Measurements from ENCODE around the gene TP73. TPM values are rescaled to one million over a fixed set of nuclear protein-coding genes. Genes with fewer than 3 reads are reported as not detected.

TP73 gene
- polyA plus RNA-seq, 1 donor from 2014 or later: not detected

DNA sequence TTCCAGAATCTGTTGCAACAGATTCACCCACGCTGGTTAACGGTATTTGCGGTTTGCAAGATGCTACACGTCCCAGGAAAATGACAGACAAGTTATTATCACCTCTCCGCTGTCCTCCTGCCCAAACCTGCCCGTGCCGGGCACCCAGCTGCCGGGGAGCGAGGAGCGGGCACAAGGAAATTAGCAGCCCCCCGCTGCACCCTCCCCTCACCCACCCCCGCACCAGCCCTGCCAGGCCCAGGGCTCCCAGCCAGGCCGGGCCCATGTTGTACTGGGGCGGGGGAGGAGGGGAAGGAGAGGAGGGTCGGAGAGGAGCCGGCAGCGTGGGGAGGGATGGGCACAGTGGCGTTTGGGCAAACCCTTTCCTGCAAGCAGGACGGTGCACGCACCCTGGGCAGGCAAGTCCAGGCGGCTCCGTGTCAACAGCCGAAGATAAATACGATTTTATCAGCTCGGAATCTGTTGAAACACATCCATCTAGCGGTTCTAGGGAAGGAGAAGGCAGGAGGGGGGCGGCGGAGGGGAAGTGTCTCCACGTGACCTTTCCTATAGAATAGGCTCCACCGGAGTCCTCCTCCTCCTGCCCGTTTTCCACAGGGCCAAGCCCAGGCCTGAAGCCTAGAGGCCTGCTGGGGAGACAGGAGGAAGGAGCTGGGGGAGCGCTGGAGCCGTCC, 64.9 kb downstream of the TP73 start:
- H3K9me3 ChIP-seq (ENCODE audit: low read length): no peaks in the 10 kb centered on the region
- H3K4me2 ChIP-seq (ENCODE audit: low read length): no peak overlapping the region
- no peaks in the 10 kb centered on the region for H3F3A ChIP-seq (ENCODE audit: insufficient read depth, low read length, poor library complexity, severe bottlenecking)
- no peak overlapping the region for H3K27ac ChIP-seq (ENCODE audit: low read length)
- no peaks in the 10 kb centered on the region for H4K20me1 ChIP-seq (ENCODE audit: insufficient read depth)
- no peak overlapping the region for H2AFZ ChIP-seq (ENCODE audit: low read depth, low read length)
- TF ChIP-seq, protein P1, sequence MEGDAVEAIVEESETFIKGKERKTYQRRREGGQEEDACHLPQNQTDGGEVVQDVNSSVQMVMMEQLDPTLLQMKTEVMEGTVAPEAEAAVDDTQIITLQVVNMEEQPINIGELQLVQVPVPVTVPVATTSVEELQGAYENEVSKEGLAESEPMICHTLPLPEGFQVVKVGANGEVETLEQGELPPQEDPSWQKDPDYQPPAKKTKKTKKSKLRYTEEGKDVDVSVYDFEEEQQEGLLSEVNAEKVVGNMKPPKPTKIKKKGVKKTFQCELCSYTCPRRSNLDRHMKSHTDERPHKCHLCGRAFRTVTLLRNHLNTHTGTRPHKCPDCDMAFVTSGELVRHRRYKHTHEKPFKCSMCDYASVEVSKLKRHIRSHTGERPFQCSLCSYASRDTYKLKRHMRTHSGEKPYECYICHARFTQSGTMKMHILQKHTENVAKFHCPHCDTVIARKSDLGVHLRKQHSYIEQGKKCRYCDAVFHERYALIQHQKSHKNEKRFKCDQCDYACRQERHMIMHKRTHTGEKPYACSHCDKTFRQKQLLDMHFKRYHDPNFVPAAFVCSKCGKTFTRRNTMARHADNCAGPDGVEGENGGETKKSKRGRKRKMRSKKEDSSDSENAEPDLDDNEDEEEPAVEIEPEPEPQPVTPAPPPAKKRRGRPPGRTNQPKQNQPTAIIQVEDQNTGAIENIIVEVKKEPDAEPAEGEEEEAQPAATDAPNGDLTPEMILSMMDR (IDR thresholded peaks at IDR 0.05; ENCODE audit: poor library complexity, severe bottlenecking): no peak
- TF ChIP-seq TAF1 (IDR thresholded peaks at IDR 0.05; ENCODE audit: low read depth) (no peak), EP300 (conservative IDR thresholded peaks at IDR 0.05; ENCODE audit: poor library complexity, severe bottlenecking) (no peak), SMC3 (conservative IDR thresholded peaks at IDR 0.05; ENCODE audit: poor library complexity) (no peak), POLR2AphosphoS5 (IDR thresholded peaks at IDR 0.05) (no peak)
- no peak overlapping the region for H3K9ac ChIP-seq (ENCODE audit: low read length)
- H3K27me3 ChIP-seq (ENCODE audit: insufficient read depth, low read depth, low read length): no peaks in the 10 kb centered on the region
- no peaks in the 10 kb centered on the region for H3K9me2 ChIP-seq (ENCODE audit: insufficient read depth, low read length)
- H3K79me2 ChIP-seq (replicated peaks; ENCODE audit: insufficient read depth, low read length): no peaks in the 10 kb centered on the region
- H3K36me3 ChIP-seq (ENCODE audit: insufficient read depth, low read length): no peaks in the 10 kb centered on the region
- H3K4me3 ChIP-seq (ENCODE audit: low read length): no peak overlapping the region

DNA sequence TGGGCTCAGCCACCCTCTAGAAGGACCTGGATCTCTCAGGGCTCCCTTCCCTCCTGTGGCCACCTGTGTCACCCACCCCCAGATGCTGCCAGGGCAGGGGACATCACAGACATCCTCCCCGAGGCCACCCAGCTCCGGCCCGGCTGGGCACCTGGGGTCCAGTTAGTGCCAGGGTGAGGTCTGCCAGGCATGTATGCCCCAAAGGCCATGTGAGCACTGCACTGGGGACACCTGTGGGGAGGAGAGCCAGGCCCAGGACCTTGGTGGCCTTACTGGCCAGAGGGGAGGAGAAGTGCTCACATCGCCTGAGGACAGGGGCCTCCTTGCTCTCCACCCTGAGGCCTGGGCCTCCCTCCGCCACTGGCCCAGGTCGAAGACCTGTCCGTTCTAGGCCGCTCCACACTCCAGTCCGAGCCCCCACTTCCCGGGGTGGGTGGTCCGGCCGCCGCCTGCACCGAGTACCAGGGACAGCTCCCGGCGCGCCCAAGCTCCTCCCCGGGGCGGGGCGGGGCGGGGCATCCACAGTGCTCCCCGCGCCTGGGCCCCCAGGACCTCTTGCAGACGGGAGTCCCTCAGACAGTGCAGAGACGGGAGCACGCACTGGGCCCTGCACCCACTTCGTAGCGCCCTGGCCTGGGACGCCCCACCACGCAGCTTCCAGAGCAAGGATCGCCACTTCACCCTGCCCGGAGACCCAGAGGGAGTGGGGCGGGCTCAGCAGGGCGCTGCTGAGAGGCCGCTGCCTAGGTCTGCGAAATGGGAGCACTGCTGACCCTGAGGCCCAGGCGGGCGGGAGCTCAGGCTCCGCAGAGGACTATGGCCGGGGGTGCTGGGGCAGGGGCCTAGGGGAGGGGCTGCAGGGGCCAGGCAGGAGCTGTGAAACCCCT, 65.6 kb downstream of the TP73 start:
- Histone ChIP-seq H3K79me2 (replicated peaks; ENCODE audit: insufficient read depth, low read length) (no peaks in the 10 kb centered on the region), H3K36me3 (ENCODE audit: insufficient read depth, low read length) (no peaks in the 10 kb centered on the region), H3K4me2 (ENCODE audit: low read length) (no peak overlapping the region), H3K27me3 (ENCODE audit: insufficient read depth, low read depth, low read length) (no peaks in the 10 kb centered on the region), H4K20me1 (ENCODE audit: insufficient read depth) (no peaks in the 10 kb centered on the region), H3K27ac (ENCODE audit: low read length) (no peak overlapping the region), H3K9me2 (ENCODE audit: insufficient read depth, low read length) (no peaks in the 10 kb centered on the region), H2AFZ (ENCODE audit: low read depth, low read length) (no peak overlapping the region), H3K4me3 (ENCODE audit: low read length) (no peak overlapping the region), H3K9ac (ENCODE audit: low read length) (no peak overlapping the region), H3F3A (ENCODE audit: insufficient read depth, low read length, poor library complexity, severe bottlenecking) (no peaks in the 10 kb centered on the region), H3K9me3 (ENCODE audit: low read length) (no peaks in the 10 kb centered on the region)
- no peak for TF ChIP-seq EP300 (conservative IDR thresholded peaks at IDR 0.05; ENCODE audit: poor library complexity, severe bottlenecking)
- TF ChIP-seq EZH2 (IDR thresholded peaks at IDR 0.05; ENCODE audit: borderline replicate concordance, insufficient read depth, low read length, poor library complexity, severe bottlenecking): no peak
- TF ChIP-seq POLR2AphosphoS5 (IDR thresholded peaks at IDR 0.05): no peak
- no peak for TF ChIP-seq RAD21 (conservative IDR thresholded peaks at IDR 0.05)

DNA sequence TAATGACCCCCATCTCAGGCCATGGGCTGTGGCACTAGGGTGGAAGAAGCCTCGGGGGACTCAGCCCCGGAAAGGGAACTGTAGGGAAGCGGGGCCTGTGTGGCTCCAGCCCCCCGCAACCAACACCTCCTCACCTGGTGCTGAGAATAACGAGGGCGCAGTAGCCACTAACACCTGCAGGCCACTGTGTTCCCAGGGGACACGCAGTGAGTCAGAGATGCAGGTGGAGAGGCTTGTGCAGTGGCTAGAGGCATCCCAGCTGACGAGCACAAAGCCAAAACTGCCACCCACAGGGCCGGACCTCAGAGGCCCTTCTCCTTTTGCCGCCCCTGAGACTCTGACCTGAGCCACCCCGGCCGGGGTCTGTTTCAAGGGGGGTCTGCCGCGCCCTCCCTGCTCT, 66.4 kb downstream of the TP73 start:
- Histone ChIP-seq H3K27me3 (ENCODE audit: insufficient read depth, low read depth, low read length) (no peaks in the 10 kb centered on the region), H3K9me3 (ENCODE audit: low read length) (no peaks in the 10 kb centered on the region), H4K20me1 (ENCODE audit: insufficient read depth) (no peaks in the 10 kb centered on the region), H3K9ac (ENCODE audit: low read length) (no peak overlapping the region), H3K9me2 (ENCODE audit: insufficient read depth, low read length) (no peaks in the 10 kb centered on the region), H3K27ac (ENCODE audit: low read length) (no peak overlapping the region), H3K36me3 (ENCODE audit: insufficient read depth, low read length) (no peaks in the 10 kb centered on the region), H3F3A (ENCODE audit: insufficient read depth, low read length, poor library complexity, severe bottlenecking) (no peaks in the 10 kb centered on the region), H3K4me3 (ENCODE audit: low read length) (no peak overlapping the region), H2AFZ (ENCODE audit: low read depth, low read length) (no peak overlapping the region), H3K79me2 (replicated peaks; ENCODE audit: insufficient read depth, low read length) (no peaks in the 10 kb centered on the region), H3K4me2 (ENCODE audit: low read length) (no peak overlapping the region)
- TF ChIP-seq EP300 (conservative IDR thresholded peaks at IDR 0.05; ENCODE audit: poor library complexity, severe bottlenecking) (no peak), TAF1 (IDR thresholded peaks at IDR 0.05; ENCODE audit: low read depth) (no peak), EZH2 (IDR thresholded peaks at IDR 0.05; ENCODE audit: borderline replicate concordance, insufficient read depth, low read length, poor library complexity, severe bottlenecking) (no peak), SMC3 (conservative IDR thresholded peaks at IDR 0.05; ENCODE audit: poor library complexity) (no peak), POLR2AphosphoS5 (IDR thresholded peaks at IDR 0.05) (no peak), MXI1 (conservative IDR thresholded peaks at IDR 0.05; ENCODE audit: poor library complexity, severe bottlenecking) (no peak), RAD21 (conservative IDR thresholded peaks at IDR 0.05) (no peak)
- TF ChIP-seq, protein P2, sequence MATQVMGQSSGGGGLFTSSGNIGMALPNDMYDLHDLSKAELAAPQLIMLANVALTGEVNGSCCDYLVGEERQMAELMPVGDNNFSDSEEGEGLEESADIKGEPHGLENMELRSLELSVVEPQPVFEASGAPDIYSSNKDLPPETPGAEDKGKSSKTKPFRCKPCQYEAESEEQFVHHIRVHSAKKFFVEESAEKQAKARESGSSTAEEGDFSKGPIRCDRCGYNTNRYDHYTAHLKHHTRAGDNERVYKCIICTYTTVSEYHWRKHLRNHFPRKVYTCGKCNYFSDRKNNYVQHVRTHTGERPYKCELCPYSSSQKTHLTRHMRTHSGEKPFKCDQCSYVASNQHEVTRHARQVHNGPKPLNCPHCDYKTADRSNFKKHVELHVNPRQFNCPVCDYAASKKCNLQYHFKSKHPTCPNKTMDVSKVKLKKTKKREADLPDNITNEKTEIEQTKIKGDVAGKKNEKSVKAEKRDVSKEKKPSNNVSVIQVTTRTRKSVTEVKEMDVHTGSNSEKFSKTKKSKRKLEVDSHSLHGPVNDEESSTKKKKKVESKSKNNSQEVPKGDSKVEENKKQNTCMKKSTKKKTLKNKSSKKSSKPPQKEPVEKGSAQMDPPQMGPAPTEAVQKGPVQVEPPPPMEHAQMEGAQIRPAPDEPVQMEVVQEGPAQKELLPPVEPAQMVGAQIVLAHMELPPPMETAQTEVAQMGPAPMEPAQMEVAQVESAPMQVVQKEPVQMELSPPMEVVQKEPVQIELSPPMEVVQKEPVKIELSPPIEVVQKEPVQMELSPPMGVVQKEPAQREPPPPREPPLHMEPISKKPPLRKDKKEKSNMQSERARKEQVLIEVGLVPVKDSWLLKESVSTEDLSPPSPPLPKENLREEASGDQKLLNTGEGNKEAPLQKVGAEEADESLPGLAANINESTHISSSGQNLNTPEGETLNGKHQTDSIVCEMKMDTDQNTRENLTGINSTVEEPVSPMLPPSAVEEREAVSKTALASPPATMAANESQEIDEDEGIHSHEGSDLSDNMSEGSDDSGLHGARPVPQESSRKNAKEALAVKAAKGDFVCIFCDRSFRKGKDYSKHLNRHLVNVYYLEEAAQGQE (IDR thresholded peaks at IDR 0.05; ENCODE audit: borderline replicate concordance): no peak
- TF ChIP-seq, protein P1 (IDR thresholded peaks at IDR 0.05; ENCODE audit: poor library complexity, severe bottlenecking): no peak

All from neural cell (in vitro differentiated cells).